GM12801 (cell line): ENCODE results near the gene CAMK2N1.

Experiments used
- CTCF ChIP-seq: IDR thresholded peaks from one replicate; pipeline ENCODE4 v1.5.1; 2011; ENCODE audit warnings: control low read depth; ENCODE audit not compliant: insufficient read length; ENCODE audit errors: extremely low read depth

The CAMK2N1 gene

GRCh38 chr1:20500716-20501115, 14.7 kb upstream of the CAMK2N1 start:
- TF ChIP-seq CTCF: no peak

GRCh38 chr1:20499718-20500117, 13.7 kb upstream of the CAMK2N1 start:
- no peak for TF ChIP-seq CTCF

- no peak for TF ChIP-seq CTCF
Measured at GRCh38 chr1:20499105-20499504, 13.1 kb upstream of the CAMK2N1 start.

GRCh38 chr1:20498116-20498515, 12.1 kb upstream of the CAMK2N1 start:
- TF ChIP-seq CTCF: no peak

GRCh38 chr1:20497506-20497905, 11.5 kb upstream of the CAMK2N1 start:
- no peak for TF ChIP-seq CTCF

- no peak for TF ChIP-seq CTCF
Measured at GRCh38 chr1:20496241-20496661, 10.2 kb upstream of the CAMK2N1 start.

- TF ChIP-seq CTCF: no peak
Measured at GRCh38 chr1:20495661-20496060, 9.7 kb upstream of the CAMK2N1 start.
